IPS-NIHi7 (cell line): ENCODE data around the gene CAV1.
"Not testable (repeated sequence)": the region's sequence is repeated elsewhere in the genome, so short reads cannot be mapped to it uniquely, and the experiment has no call there.

Experiments
- DNase-seq: peaks from one replicate; pipeline ENCODE4 v3.0.0; 2012; ENCODE audit warnings: mixed read lengths; ENCODE audit errors: extremely low spot score

The CAV1 gene

GRCh38 chr7:116582806-116583444 lies 58.1 kb downstream of the CAV1 start:
- peak; percentile 25 for DNase-seq

GRCh38 chr7:116583653-116584052 lies 58.8 kb downstream of the CAV1 start:
- no peak for DNase-seq

- no peak for DNase-seq
These were observed 59.9 kb downstream of the CAV1 start for GRCh38 chr7:116584721-116585120.

GRCh38 chr7:116585392-116585791 lies 60.6 kb downstream of the CAV1 start:
- no peak for DNase-seq

- DNase-seq, result no peak
These were observed 61.1 kb downstream of the CAV1 start for GRCh38 chr7:116585967-116586366.

- not testable (repeated sequence) for DNase-seq
These were observed 62.4 kb downstream of the CAV1 start for GRCh38 chr7:116587200-116587599.

GRCh38 chr7:116588225-116588624 lies 63.4 kb downstream of the CAV1 start:
- DNase-seq, result no peak

GRCh38 chr7:116588641-116589594 lies 64.1 kb downstream of the CAV1 start:
- DNase-seq, result peak; percentile 24

- DNase-seq, result no peak
These were observed 66.6 kb downstream of the CAV1 start for GRCh38 chr7:116591202-116592040.

- no peak for DNase-seq
These were observed 67.2 kb downstream of the CAV1 start for GRCh38 chr7:116592041-116592355.

GRCh38 chr7:116592445-116592844 lies 67.6 kb downstream of the CAV1 start:
- peak; percentile 12 for DNase-seq

GRCh38 chr7:116593359-116594075 lies 68.7 kb downstream of the CAV1 start:
- no peak for DNase-seq

- DNase-seq, result no peak
These were observed 70.2 kb downstream of the CAV1 start for GRCh38 chr7:116595063-116595462.

GRCh38 chr7:116597384-116597783 lies 72.5 kb downstream of the CAV1 start:
- DNase-seq, result no peak

GRCh38 chr7:116598278-116598677 lies 73.4 kb downstream of the CAV1 start:
- DNase-seq, result peak; percentile 47

GRCh38 chr7:116598861-116599260 lies 74.0 kb downstream of the CAV1 start:
- DNase-seq, result no peak

- no peak for DNase-seq
These were observed 76.6 kb downstream of the CAV1 start for GRCh38 chr7:116601426-116601825.

GRCh38 chr7:116607299-116607698 lies 82.5 kb downstream of the CAV1 start:
- DNase-seq, result no peak

- DNase-seq, result no peak
These were observed 85.4 kb downstream of the CAV1 start for GRCh38 chr7:116610210-116610609.

- no peak for DNase-seq
These were observed 85.9 kb downstream of the CAV1 start for GRCh38 chr7:116610721-116611120.
